ENCODE measurements around the gene SETD2. TPM values are rescaled to one million over a fixed set of nuclear protein-coding genes. Genes with fewer than 3 reads are reported as not detected.

Gene SETD2
- total and polyA plus RNA-seq, 2 of the 8 experiments (the other 6 are each of a cell fraction or from before 2014, with no cell fraction given) = 15.7 to 46.3 TPM

- Histone ChIP-seq H2BK120ac (replicated peaks; ENCODE audit: low read depth, low read length) (no peak overlapping the region), H3K36me3 (ENCODE audit: control insufficient read depth in 2 of 4, insufficient read depth in 4 of 4, low read length in 3 of 4) (peaks cover 4 to 52% (median 22%) of the 10 kb centered on the region in 4 experiments; a peak in 7 of 8 replicates)
- 91% methylated on average over 3 of the region's 3 CpGs; no CpG with 5 or more reads in 1 of the 2 experiments for WGBS, 2 experiments (ENCODE audit: extremely low coverage in 1 of 2, insufficient coverage in 1 of 2, insufficient read length in 1 of 2, insufficient replicate concordance in 2 of 2, low coverage in 1 of 2, low lambda C conversion rate in 2 of 2, missing lambda C conversion rate in 1 of 2)
- TF ChIP-seq EZH2 (IDR thresholded peaks at IDR 0.05; ENCODE audit: low read depth, low read length, severe bottlenecking) (no peak), CTBP2 (IDR thresholded peaks at IDR 0.05; ENCODE audit: borderline replicate concordance, insufficient read depth, insufficient read length, low read length) (no peak), TAF1 (IDR thresholded peaks at IDR 0.05; ENCODE audit: low read depth, low read length) (no peak), GTF2F1 (IDR thresholded peaks at IDR 0.05; ENCODE audit: borderline replicate concordance, low read depth, low read length) (no peak), HDAC6 (IDR thresholded peaks at IDR 0.05; ENCODE audit: low read depth, low read length) (no peak), POU5F1 (IDR thresholded peaks at IDR 0.05; ENCODE audit: low read depth, low read length) (no peak), RNF2 (IDR thresholded peaks at IDR 0.05; ENCODE audit: borderline replicate concordance, low read depth, low read length, missing control alignments, poor library complexity, severe bottlenecking) (no peak), SIN3A (conservative IDR thresholded peaks at IDR 0.05 in 1 of 2, IDR thresholded peaks at IDR 0.05 in 1 of 2; ENCODE audit: low read depth in 1 of 2, low read length in 2 of 2) (no peak), ASH2L (IDR thresholded peaks at IDR 0.05; ENCODE audit: low read length) (no peak), SAP30 (IDR thresholded peaks at IDR 0.05; ENCODE audit: insufficient read depth, insufficient replicate concordance, low read length) (no peak), KDM1A (IDR thresholded peaks at IDR 0.05; ENCODE audit: borderline replicate concordance, low read length) (no peak), NRF1 (IDR thresholded peaks at IDR 0.05; ENCODE audit: low read depth, low read length) (no peak), NANOG (IDR thresholded peaks at IDR 0.05; ENCODE audit: insufficient read depth, low read depth, low read length, poor library complexity, severe bottlenecking) (no peak)
These were observed 80.1 kb downstream of the SETD2 start for GRCh38 chr3:47083786-47084185.

More at GRCh38 chr3:47083786-47084185, 80.1 kb downstream of the SETD2 start:
- H4K8ac ChIP-seq (ENCODE audit: extremely low read depth, insufficient read depth, low read length) = no peak overlapping the region
- no peak overlapping the region for H2BK5ac ChIP-seq (ENCODE audit: low read depth, low read length)
- no peak overlapping the region; the same call in 1 of the 2 replicates for H2BK15ac ChIP-seq (ENCODE audit: low read length)
- H4K5ac ChIP-seq (ENCODE audit: insufficient read length, low read depth, low read length) = no peak overlapping the region
- no peak overlapping the region for H3K9ac ChIP-seq (replicated peaks in 1 of 4; ENCODE audit: extremely low read depth in 1 of 4, low read depth in 3 of 4, low read length in 3 of 4)
- no peak overlapping the region for H3K56ac ChIP-seq (replicated peaks; ENCODE audit: insufficient read length, low read depth, low read length)
- no peak overlapping the region for H2BK20ac ChIP-seq (ENCODE audit: low read length)
- H3K4me3 ChIP-seq (ENCODE audit: extremely low read depth in 1 of 4, insufficient read depth in 2 of 4, low read depth in 3 of 4, low read length in 4 of 4) = no peak overlapping the region
- no peak overlapping the region for H3K27ac ChIP-seq (ENCODE audit: low read depth, low read length)
- H3K9me3 ChIP-seq (ENCODE audit: insufficient read depth in 2 of 2, low read depth in 1 of 2, low read length in 1 of 2) = no peaks in the 10 kb centered on the region; a peak in 1 of 4 replicates
- H3K23ac ChIP-seq (ENCODE audit: insufficient read length) = no peak overlapping the region
- H3K23me2 ChIP-seq (ENCODE audit: low read depth, low read length) = no peaks in the 10 kb centered on the region
- H4K20me1 ChIP-seq (replicated peaks in 1 of 2; ENCODE audit: control insufficient read depth in 1 of 2, insufficient read depth in 2 of 2, low read length in 2 of 2) = no peaks in the 10 kb centered on the region
- no peak overlapping the region for H3K4ac ChIP-seq (replicated peaks; ENCODE audit: insufficient read length, low read depth, low read length)
- H3K4me1 ChIP-seq (replicated peaks in 1 of 4; ENCODE audit: control insufficient read depth in 3 of 4, insufficient read depth in 4 of 4, low read length in 3 of 4) = no peaks in the 10 kb centered on the region
- ChIA-PET POLR2A (ENCODE audit: partially characterized antibody) (no interaction called here), CTCF (ENCODE audit: partially characterized antibody) (no interaction called here)
- H2AK5ac ChIP-seq (ENCODE audit: low read depth, low read length) = no peak overlapping the region
- no peak overlapping the region for H3K4me2 ChIP-seq (ENCODE audit: insufficient read depth in 1 of 2, low read depth in 2 of 2, low read length in 2 of 2)
- H4K91ac ChIP-seq (replicated peaks; ENCODE audit: insufficient read length, low read length) = no peak overlapping the region
- FAIRE-seq (no peak), DNase-seq (ENCODE audit: low read depth in 1 of 2, low spot score in 2 of 2) (no peak)
- H3K27me3 ChIP-seq (replicated peaks in 1 of 4; ENCODE audit: control insufficient read depth in 3 of 4, extremely low read depth in 1 of 4, insufficient read depth in 3 of 4, low read length in 3 of 4) = no peaks in the 10 kb centered on the region
- no peaks in the 10 kb centered on the region; a peak in 1 of 4 replicates for H3K79me2 ChIP-seq (ENCODE audit: control insufficient read depth in 1 of 2, insufficient read depth in 2 of 2, low read length in 2 of 2)
- no peak overlapping the region for H2AFZ ChIP-seq (ENCODE audit: low read length)
- H3K79me1 ChIP-seq (ENCODE audit: low read depth, low read length) = no peaks in the 10 kb centered on the region
- no peak overlapping the region for H3K18ac ChIP-seq (ENCODE audit: extremely low read depth, low read length)
- H3K14ac ChIP-seq (ENCODE audit: insufficient read length) = no peak overlapping the region
- H2BK12ac ChIP-seq (ENCODE audit: low read depth, low read length) = no peak overlapping the region

Data from H1 (cell line).